NCI-H146 treated with DMSO at 0.1 percent for 48 hours (cell line): ENCODE measurements around the gene ARHGEF28.

Experiments used
- DNase-seq: peaks from one replicate; lab custom pipeline; 2025; ENCODE audit not compliant: unreplicated experiment; lab: John Stamatoyannopoulos, UW

The ARHGEF28 gene

GRCh38 chr5:73654171-73654811 is 28.3 kb downstream of the ARHGEF28 start:
- DNase-seq, result no peak

- no peak for DNase-seq
Observed at GRCh38 chr5:73654819-73655318, 28.9 kb downstream of the ARHGEF28 start.

DNA sequence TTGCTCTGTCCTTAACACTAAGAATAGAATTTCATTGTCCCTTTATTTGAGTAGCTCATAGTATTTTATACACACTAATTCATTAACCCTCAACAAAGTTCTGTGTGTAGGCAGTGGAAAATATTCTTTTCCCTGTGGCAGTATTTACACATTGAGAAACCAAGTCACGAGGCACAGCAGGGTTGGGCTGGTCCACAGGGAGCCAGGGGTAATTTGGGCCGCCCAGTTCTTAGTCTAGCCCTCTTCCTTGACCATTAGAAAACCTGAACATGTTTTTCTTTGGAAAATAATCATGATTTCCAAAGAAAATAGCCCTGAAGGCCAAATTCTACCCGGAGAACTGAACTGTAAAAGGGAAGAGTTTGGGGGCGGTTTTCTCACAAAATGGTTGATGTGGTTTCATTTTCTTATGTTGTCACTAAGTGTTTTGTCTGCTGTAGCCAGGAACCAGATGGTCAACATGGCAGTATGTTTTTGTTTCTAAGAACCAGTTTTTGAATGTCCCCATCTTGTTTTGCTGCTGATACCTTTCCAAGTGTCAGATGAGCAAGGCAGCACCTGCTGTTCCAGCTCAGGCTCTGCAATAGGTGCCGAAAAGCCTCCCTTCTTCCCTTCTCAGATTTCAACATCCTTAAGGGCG is 29.6 kb downstream of the ARHGEF28 start:
- no peak for DNase-seq

DNA sequence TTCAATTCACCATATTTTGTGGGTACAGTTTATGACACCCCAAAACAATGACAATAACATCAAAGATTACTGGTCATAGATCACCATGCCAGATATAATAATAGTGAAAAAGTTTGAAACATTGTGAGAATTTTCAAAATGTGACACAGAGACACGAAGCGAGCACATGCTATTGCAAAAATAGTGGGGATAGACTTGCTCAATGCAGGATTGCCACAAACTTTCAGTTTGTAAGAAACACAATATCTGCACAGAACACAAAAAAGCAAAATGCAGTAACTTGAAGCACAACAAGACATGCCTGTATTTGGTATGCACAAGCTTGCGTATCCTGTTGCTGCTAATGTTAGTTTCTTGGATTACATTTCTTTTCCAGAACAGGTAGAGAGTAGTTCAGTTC is 35.8 kb downstream of the ARHGEF28 start:
- DNase-seq, result no peak

DNA sequence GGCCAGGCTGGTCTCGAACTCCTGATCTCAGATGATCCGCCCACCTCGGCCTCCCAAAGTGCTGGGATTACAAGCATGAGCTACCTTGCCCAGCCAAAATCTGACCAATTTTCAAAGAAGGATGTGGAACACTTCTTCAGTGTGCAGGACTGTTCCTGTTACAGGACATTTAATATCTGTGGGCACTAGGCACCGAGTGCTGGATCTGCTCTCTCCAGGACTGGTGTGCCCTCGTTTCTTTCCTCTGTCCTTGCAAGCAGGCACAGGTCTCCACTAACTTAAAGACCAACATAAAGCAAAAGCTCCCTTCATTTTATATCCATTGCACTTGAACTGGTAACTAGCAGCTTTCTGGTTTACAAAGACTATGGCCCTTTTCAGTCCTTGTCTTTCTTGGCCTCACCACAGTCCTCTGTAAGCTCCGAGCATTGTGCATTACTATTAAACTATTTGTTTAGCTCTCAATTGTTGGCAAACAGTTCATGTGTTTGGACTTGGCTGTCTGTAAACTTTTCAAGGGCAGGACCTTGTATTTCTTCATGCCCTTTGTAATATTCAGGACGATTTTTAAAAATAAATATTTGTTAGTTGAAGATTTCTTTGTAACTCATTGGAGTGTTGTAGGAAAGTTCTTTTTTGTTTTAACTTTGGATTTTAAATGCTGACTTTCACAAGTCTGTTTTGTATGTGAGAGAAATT is 37.3 kb downstream of the ARHGEF28 start:
- no peak for DNase-seq

DNA sequence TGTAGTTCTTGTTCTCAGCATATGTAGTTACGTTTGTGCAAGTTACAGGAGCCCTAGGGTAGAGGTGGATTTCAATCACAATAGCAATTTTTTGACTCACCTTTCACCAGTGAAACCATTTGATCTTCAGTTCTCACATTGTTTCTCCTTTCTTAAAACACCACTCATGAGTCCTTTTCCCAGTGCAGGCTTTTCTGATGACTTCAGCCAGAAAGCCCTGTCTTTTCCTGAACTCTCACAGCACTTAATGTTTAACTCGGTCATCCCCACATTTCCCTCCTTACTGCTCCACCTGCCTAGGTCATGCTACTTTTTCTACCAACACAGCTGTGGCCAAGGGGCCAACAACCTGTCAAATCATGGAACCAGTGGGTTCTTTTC is 37.9 kb downstream of the ARHGEF28 start:
- no peak for DNase-seq

- DNase-seq, result no peak
Observed at GRCh38 chr5:73664796-73665195, 38.8 kb downstream of the ARHGEF28 start.

GRCh38 chr5:73666891-73667290 is 40.9 kb downstream of the ARHGEF28 start:
- DNase-seq, result no peak

DNA sequence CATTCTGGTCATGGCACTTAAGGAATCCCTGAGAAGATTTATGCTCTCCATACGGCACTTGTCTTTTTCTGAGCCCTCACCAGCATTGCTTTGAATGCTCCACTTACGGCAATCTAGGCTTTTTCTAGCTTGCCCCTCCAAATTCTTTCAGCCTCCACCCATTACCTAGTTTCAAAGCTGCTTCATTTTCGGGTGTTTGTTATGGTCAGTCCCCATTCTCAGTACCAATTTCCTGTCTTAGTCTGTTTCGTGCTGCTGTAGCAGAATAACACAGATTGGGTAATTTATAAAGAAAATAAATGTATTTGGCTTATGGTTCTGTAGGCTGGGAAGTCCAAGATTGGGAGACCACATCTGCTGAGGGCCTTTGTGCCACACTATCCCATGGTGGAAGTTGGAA is 42.0 kb downstream of the ARHGEF28 start:
- no peak for DNase-seq

- no peak for DNase-seq
Observed at GRCh38 chr5:73668486-73669111, 42.6 kb downstream of the ARHGEF28 start.

- DNase-seq, result no peak
Observed at GRCh38 chr5:73670731-73671130, 44.7 kb downstream of the ARHGEF28 start.

DNA sequence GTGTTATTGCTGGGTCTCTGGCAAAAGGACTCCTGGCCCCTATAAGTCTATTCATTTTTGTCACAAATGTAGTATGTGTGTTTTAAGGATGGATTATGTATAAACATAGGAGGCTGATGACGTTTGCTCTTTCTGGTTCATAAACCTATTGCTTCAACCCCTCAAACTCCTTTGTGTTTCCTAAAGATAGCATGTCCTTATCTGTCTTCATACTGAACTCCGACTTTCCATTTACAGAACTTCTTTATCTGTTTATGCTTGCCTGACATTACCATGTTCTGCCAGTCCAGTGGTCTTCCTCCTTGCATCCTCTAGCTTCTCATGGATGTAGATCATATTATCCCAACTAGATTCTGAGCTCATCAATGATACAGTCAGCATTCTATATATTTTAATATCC is 46.1 kb downstream of the ARHGEF28 start:
- DNase-seq, result no peak

DNA sequence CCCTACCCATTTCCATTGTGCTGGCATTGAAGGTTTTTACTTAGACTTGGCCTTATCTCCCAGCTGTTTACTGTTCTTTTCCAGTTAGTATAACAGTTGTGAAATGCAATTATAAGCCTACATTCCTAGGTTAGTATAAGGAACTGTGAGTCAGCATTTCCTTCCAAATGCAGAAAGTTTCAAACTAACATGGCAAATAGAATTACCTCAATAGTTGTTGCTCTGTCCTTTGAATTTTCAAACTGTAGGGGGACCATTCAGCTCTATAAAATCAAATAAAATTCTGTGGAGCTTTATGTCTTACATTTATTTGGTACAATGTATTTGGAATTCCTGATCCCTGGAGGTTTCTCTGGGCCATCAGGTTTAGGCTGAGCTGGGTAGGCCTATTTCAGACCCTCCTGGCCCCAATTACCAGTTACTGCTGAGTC is 47.2 kb downstream of the ARHGEF28 start:
- no peak for DNase-seq

GRCh38 chr5:73674669-73675004 is 48.6 kb downstream of the ARHGEF28 start:
- DNase-seq, result no peak

- DNase-seq, result peak; percentile 53
Observed at GRCh38 chr5:73678322-73678740, 52.3 kb downstream of the ARHGEF28 start.

- no peak for DNase-seq
Observed at GRCh38 chr5:73678807-73679206, 52.8 kb downstream of the ARHGEF28 start.

- no peak for DNase-seq
Observed at GRCh38 chr5:73682176-73682575, 56.2 kb downstream of the ARHGEF28 start.

DNA sequence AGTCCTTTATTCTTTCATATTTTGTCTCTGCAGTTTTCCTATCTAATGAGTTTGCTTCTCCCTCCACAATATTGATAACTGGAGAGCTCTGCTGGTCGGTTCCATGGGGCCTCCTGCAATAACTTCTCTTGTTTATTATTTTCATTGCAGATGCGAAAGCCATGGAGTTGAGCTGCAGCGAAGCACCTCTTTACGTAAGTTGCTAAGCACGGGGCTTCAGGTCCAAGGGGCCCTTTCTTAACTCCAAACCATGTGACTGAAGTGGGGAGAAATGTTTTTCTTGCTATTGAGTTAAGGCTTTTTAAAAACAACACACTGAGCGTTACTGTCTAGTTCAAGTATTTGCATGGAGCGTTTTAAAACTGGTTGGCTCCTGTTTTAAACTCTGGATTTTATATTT is 58.7 kb downstream of the ARHGEF28 start:
- DNase-seq, result no peak

DNA sequence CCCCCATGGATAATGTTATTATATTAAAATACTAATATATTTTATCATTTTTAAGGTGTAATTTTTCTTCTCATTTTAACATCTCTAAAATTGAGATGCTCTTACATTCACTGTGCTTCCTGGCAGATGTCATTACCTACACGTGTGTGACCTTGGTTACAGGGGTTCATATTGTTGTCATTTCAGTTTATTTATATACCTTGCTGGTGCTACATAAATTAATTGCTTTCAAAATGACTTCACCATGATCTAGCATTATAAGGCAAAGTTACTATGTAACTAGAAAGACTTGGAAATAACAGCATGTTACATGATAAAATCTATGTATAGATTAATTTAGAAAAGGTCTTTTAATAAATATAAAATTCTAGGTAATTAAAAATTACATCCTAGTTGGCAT is 60.9 kb downstream of the ARHGEF28 start:
- DNase-seq, result no peak

GRCh38 chr5:73687357-73687756 is 61.4 kb downstream of the ARHGEF28 start:
- no peak for DNase-seq

DNA sequence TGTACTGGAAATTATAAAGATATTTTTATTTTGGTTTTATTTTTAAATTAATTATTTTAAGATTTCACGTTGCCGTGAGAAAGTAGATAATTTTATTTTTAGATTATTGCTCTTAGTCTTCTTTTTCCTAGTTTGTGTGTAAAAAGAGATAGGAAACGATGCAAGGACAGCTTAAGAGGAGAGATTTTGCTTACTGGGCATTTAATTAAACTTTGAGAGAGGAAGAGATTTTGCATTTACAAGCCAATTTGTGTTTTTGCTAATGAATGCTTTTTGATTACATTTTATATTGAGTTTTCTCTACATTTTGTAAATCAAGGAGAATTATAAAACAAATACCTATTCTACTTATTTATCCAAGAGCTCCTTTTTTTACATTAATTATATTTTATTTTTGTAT is 64.0 kb downstream of the ARHGEF28 start:
- DNase-seq, result no peak
